Measurements from ENCODE around the gene TUT4.

- TF ChIP-seq GATA3 (IDR thresholded peaks at IDR 0.05; ENCODE audit: low read depth, low read length): no peak
- TF ChIP-seq GATA2 (IDR thresholded peaks at IDR 0.05; ENCODE audit: low read depth, low read length): no peak
Measured at GRCh38 chr1:52511851-52512615, 40.9 kb downstream of the TUT4 start.
